DMS153 treated with DMSO at 0.1 percent for 48 hours (cell line): ENCODE measurements around the gene RGR.

Experiments
- DNase-seq: peaks from one replicate; lab custom pipeline; 2025; ENCODE audit not compliant: unreplicated experiment; lab: John Stamatoyannopoulos, UW

RGR gene

GRCh38 chr10:84217746-84218145 lies 27.1 kb upstream of the RGR start:
- DNase-seq = no peak

GRCh38 chr10:84221916-84222315 lies 22.9 kb upstream of the RGR start:
- DNase-seq = no peak

- DNase-seq = no peak
Measured at GRCh38 chr10:84224411-84225028, 20.3 kb upstream of the RGR start.

GRCh38 chr10:84225427-84226173 lies 19.3 kb upstream of the RGR start, which contains the start of gene LRIT2:
Gene LRIT2 (minus strand): TSS chr10:84225544. CDS start chr10:84225520, 24 bp downstream.
- no peak for DNase-seq

- DNase-seq = no peak
Measured at GRCh38 chr10:84226616-84227015, 18.2 kb upstream of the RGR start.

GRCh38 chr10:84227810-84228209 lies 17.0 kb upstream of the RGR start:
- DNase-seq = no peak

GRCh38 chr10:84230359-84230758 lies 14.5 kb upstream of the RGR start:
- DNase-seq = no peak

- DNase-seq = no peak
Measured at GRCh38 chr10:84232376-84232775, 12.5 kb upstream of the RGR start.

- no peak for DNase-seq
Measured at GRCh38 chr10:84233940-84234339, 10.9 kb upstream of the RGR start.

GRCh38 chr10:84234479-84234878 lies 10.4 kb upstream of the RGR start:
- DNase-seq = no peak

GRCh38 chr10:84235096-84235495 lies 9.8 kb upstream of the RGR start:
- no peak for DNase-seq

- DNase-seq = no peak
Measured at GRCh38 chr10:84236807-84237198, 8.1 kb upstream of the RGR start.

GRCh38 chr10:84237199-84238051 lies 7.4 kb upstream of the RGR start:
- no peak for DNase-seq

- DNase-seq = no peak
Measured at GRCh38 chr10:84238909-84239308, 5.9 kb upstream of the RGR start.

GRCh38 chr10:84241185-84241790 lies 3.6 kb upstream of the RGR start, which contains the start of gene LRIT1:
Gene LRIT1 (minus strand): TSS chr10:84241546. CDS start chr10:84241439, 107 bp downstream.
- DNase-seq = no peak

GRCh38 chr10:84243759-84244158 lies 1.1 kb upstream of the RGR start:
- no peak for DNase-seq

- no peak for DNase-seq
Measured at GRCh38 chr10:84247496-84247895, 2.6 kb downstream of the RGR start.

- DNase-seq = no peak
Measured at GRCh38 chr10:84248794-84249193, 3.9 kb downstream of the RGR start.

GRCh38 chr10:84254552-84255478 lies 10.0 kb downstream of the RGR start:
- no peak for DNase-seq
